Spleen (tissue), 11 donors: Measurements from ENCODE around the gene PCBD1. TPM values are rescaled to one million over a fixed set of nuclear protein-coding genes. Genes with fewer than 3 reads are reported as not detected.

Source experiments
- DNase-seq: peaks from one replicate; pipeline ENCODE4 v3.0.0-alpha.2; 2020
- H3K27ac ChIP-seq, 8 donors: fragments of 200-600 bp; sonication (generic) in 7 of 8; 1 replicate in 4 of 8; 2 replicates in 4 of 8; pipeline versions ENCODE4 v1.5.0 to v1.8.0; 2016 to 2021; ENCODE audit warnings: inconsistent platforms in 4 of 8, mild to moderate bottlenecking in 4 of 8, moderate library complexity in 1 of 8
- H3K27me3 ChIP-seq, 7 donors: fragments of 200-600 bp; sonication (generic) in 6 of 7; replicated peaks in 1 of 7; 1 replicate in 4 of 7; 2 replicates in 3 of 7; pipeline versions ENCODE4 v1.5.0 to v1.8.0; 2016 to 2021; ENCODE audit warnings: inconsistent platforms in 3 of 7, mild to moderate bottlenecking in 1 of 7
- H3K36me3 ChIP-seq, 6 donors: fragments of 200-600 bp; sonication (generic) in 5 of 6; 1 replicate in 4 of 6; 2 replicates in 2 of 6; pipeline versions ENCODE4 v1.5.0 to v1.8.0; 2016 to 2021; ENCODE audit warnings: inconsistent platforms in 2 of 6
- H3K4me1 ChIP-seq, 6 donors: fragments of 200-600 bp; sonication (generic) in 5 of 6; 1 replicate in 3 of 6; 2 replicates in 3 of 6; pipeline versions ENCODE4 v1.5.0 to v1.8.0; 2016 to 2021; ENCODE audit warnings: inconsistent platforms in 3 of 6
- H3K4me3 ChIP-seq, 8 donors: fragments of 200-600 bp; sonication (generic) in 7 of 8; 1 replicate in 4 of 8; 2 replicates in 4 of 8; pipeline versions ENCODE4 v1.5.0 to v1.8.0; 2016 to 2021; ENCODE audit warnings: inconsistent platforms in 4 of 8, mild to moderate bottlenecking in 4 of 8, moderate library complexity in 2 of 8
- H3K9me3 ChIP-seq, 8 donors: fragments of 200-600 bp; sonication (generic) in 7 of 8; 1 replicate in 4 of 8; 2 replicates in 4 of 8; pipeline versions ENCODE4 v1.5.0 to v1.8.0; 2016 to 2021; ENCODE audit warnings: inconsistent platforms in 4 of 8
- CTCF ChIP-seq, 11 experiments: fragments of 200-600 bp in 7 of 11; fragments of 450-650 bp in 4 of 11; sonication (generic) in 4 of 11; IDR thresholded peaks in 8 of 11; conservative IDR thresholded peaks in 3 of 11; 1 replicate in 7 of 11; 2 replicates in 4 of 11; pipeline versions ENCODE4 v1.4.0 to v1.8.0; 2016 to 2021; ENCODE audit warnings: antibody characterized with exemption in 11 of 11, inconsistent platforms in 4 of 11, mild to moderate bottlenecking in 1 of 11
- POLR2A ChIP-seq, 3 donors: fragments of 450-650 bp; IDR thresholded peaks; one replicate each; pipeline ENCODE4 v1.5.1; 2017; ENCODE audit warnings: antibody characterized with exemption in 3 of 3, mild to moderate bottlenecking in 1 of 3
- POLR2AphosphoS5 ChIP-seq, 3 donors: sonication (generic); formaldehyde crosslinking; IDR thresholded peaks; one replicate each; pipeline ENCODE4 v1.5.1; 2017; ENCODE audit warnings: antibody characterized with exemption in 3 of 3
- WGBS, 5 donors: extraction: QIAGEN DNeasy Blood & Tissue Kit in 3 of 5; methylation state at CpG; one replicate each; pipeline versions ENCODE4 v1.1.5 to v1.1.7; 2013 to 2018; 5-methylcytosine and 5-hydroxymethylcytosine counted together
- intact Hi-C: fragments of 100-400 bp; cut with DNase I; formaldehyde crosslinking; loops from one replicate; pipeline ENCODE4 v1.15.0; 2023; ENCODE audit warnings: low total_unique reads
- polyA plus RNA-seq, 3 donors: library from polyadenylated mRNA; stranded (reverse); fragments of 200-250 nt; gene quantifications; one replicate each; pipeline ENCODE4 v1.2.1, GENCODE V29; 2013
- total RNA-seq, 7 donors: library from RNA; depleted of rRNA in 3 of 7; stranded (reverse); fragments of >200 nt in 3 of 7; fragmentation: NEBNext Ultra II Directional in 4 of 7; extraction: Animal tissue kit (Norgen Biotek cat#: 25700) in 4 of 7; gene quantifications; one replicate each; pipeline versions ENCODE4 v1.1.0 to v1.2.1, GENCODE V29; 2016 to 2021
- donor health status: healthy with polysubstance abuse.
- donor health status: DM: no; HTN: no; CAD: no; lungs with moderate emphysema.
- donor health status: DM: no; HTN: no; CAD: no.
- donor health status: Bipolar disorder and iron deficiency.
- donor health status: healthy.
- donor health status: DM: no; HTN: no; CAD: no.
- donor health status: DM: yes; HTN: yes; CAD: no.

The PCBD1 gene
- total and polyA plus RNA-seq, 10 donors = 24.5 to 45.6 (median 30.7) TPM

DNA sequence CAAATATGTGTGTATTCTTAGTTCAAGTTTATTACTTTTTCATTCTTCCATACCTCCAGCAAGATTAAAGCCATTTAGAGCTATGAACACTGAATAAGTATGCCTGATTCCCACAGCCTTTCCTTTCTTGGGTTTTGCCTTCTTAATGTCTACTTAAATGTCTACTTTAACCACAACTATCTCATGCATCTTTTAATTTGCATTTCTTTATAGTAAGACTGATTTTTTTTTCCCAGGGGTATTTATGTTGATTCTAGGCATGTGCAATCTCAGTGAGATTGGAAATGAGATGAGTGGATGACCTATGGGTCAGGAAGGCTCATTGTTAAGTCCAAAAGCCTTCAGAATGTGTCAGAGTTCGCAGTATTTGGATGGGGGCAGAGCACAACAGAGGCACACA lies 3.6 kb downstream of the PCBD1 start:
- no peak overlapping the region for H3K4me3 ChIP-seq
- H3K27ac ChIP-seq = peak overlapping the region in 1 of 8 donors; percentile 33
- no peak for DNase-seq
- H3K27me3 ChIP-seq = no peaks in the 10 kb centered on the region
- intact Hi-C loops = loop anchor here (5.0 to 10.0 kb wide), 2 partner anchors 67 to 420 kb away; partner anchors contain the start of gene SGPL1
- peaks cover 0 to 50% (median 9%) of the 10 kb centered on the region in 6 donors for H3K36me3 ChIP-seq
- TF ChIP-seq POLR2AphosphoS5 (IDR thresholded peaks at IDR 0.05) (no peak), CTCF (IDR thresholded peaks at IDR 0.05 in 8 of 11, conservative IDR thresholded peaks at IDR 0.05 in 3 of 11) (no peak), POLR2A (IDR thresholded peaks at IDR 0.05) (no peak)
- WGBS, 5 donors = 84 to 100% (median 95%) methylated on average over 1 of the region's 1 CpG
- H3K4me1 ChIP-seq = peaks cover 9 to 34% (median 20%) of the 10 kb centered on the region in 6 donors
- H3K9me3 ChIP-seq = no peaks in the 10 kb centered on the region

DNA sequence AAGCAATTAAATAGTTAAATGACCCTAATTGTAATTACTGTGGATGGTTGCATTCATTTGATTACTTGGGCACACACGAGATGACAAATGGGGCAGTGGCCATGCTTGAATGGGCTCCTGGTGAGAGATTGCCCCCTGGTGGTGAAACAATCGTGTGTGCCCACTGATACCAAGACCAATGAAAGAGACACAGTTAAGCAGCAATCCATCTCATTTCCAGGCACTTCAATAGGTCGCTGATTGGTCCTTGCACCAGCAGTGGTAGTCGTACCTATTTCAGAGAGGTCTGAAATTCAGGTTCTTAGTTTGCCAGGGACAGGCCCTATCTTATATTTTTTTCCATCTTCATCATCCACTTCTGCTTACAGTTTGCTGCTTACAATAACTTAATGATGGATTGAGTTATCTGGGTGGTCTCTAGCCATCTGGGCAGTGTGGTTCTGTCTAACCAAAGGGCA lies 8.3 kb downstream of the PCBD1 start:
- peaks cover 0 to 6% (median 0%) of the 10 kb centered on the region in 6 donors for H3K4me1 ChIP-seq
- H3K27me3 ChIP-seq = no peaks in the 10 kb centered on the region
- no peaks in the 10 kb centered on the region for H3K9me3 ChIP-seq
- H3K36me3 ChIP-seq = peaks cover 0 to 88% (median 31%) of the 10 kb centered on the region in 6 donors
- peak; percentile 85 for DNase-seq
- TF ChIP-seq POLR2A (IDR thresholded peaks at IDR 0.05) = no peak
- peak in 1 of 3 donors; percentile 50 for TF ChIP-seq POLR2AphosphoS5 (IDR thresholded peaks at IDR 0.05)
- TF ChIP-seq CTCF (IDR thresholded peaks at IDR 0.05 in 8 of 11, conservative IDR thresholded peaks at IDR 0.05 in 3 of 11) = peak; percentile 72 to 93 (median 87)
- intact Hi-C loops = loop anchor here (2.0 to 10.0 kb wide), 3 partner anchors 63 to 415 kb away; partner anchors contain the start of gene SGPL1
- no peak overlapping the region for H3K27ac ChIP-seq
- no peak overlapping the region for H3K4me3 ChIP-seq
- 0 to 12% (median 8%) methylated on average over 4 of the region's 4 CpGs for WGBS, 5 donors

DNA sequence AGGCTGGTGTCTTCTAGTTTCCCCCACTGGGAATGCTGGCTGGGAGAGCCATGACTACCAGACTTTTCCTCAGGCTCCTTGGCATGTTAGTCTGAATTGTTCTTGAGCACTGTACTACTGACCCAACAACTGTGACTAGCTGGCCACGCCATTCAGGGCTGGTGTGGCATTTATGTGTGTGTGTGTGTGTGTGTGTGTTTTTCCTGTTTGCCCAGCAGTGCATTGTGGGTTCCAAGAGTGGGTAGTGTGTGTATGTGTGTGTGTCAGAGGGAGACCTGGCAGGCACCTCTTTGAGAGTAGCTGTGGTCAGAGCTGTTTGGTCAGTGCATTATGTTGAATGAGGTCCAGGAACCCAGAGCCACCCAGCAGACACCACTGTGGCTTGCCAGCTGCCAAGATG lies 9.2 kb downstream of the PCBD1 start:
- intact Hi-C loops = no loop called here
- Histone ChIP-seq H3K36me3 (peaks cover 0 to 87% (median 26%) of the 10 kb centered on the region in 6 donors), H3K9me3 (no peaks in the 10 kb centered on the region), H3K4me3 (no peak overlapping the region), H3K27me3 (no peaks in the 10 kb centered on the region), H3K4me1 (peaks cover 0 to 6% (median 0%) of the 10 kb centered on the region in 6 donors), H3K27ac (no peak overlapping the region)
- 33 to 100% (median 76%) methylated on average over 1 of the region's 1 CpG for WGBS, 5 donors
- no peak for TF ChIP-seq POLR2A (IDR thresholded peaks at IDR 0.05)
- no peak for TF ChIP-seq POLR2AphosphoS5 (IDR thresholded peaks at IDR 0.05)
- no peak for TF ChIP-seq CTCF (IDR thresholded peaks at IDR 0.05 in 8 of 11, conservative IDR thresholded peaks at IDR 0.05 in 3 of 11)
- DNase-seq = no peak

- no peak overlapping the region for H3K4me3 ChIP-seq
- no peaks in the 10 kb centered on the region for H3K27me3 ChIP-seq
- TF ChIP-seq POLR2AphosphoS5 (IDR thresholded peaks at IDR 0.05) = no peak
- no peak for TF ChIP-seq POLR2A (IDR thresholded peaks at IDR 0.05)
- no peak for TF ChIP-seq CTCF (IDR thresholded peaks at IDR 0.05 in 8 of 11, conservative IDR thresholded peaks at IDR 0.05 in 3 of 11)
- no peak overlapping the region for H3K27ac ChIP-seq
- 83 to 93% (median 86%) methylated on average over 7 of the region's 7 CpGs for whole genome bisulfite sequencing, 5 donors
- peaks cover 0 to 99% (median 50%) of the 10 kb centered on the region in 6 donors for H3K36me3 ChIP-seq
- H3K9me3 ChIP-seq = no peaks in the 10 kb centered on the region
- intact Hi-C loops = no loop called here
- no peak for DNase-seq
- H3K4me1 ChIP-seq = no peaks in the 10 kb centered on the region
Measured at GRCh38 chr10:70874061-70874460, 14.3 kb downstream of the PCBD1 start.
